ENCODE measurements around the gene CKAP2L.

The CKAP2L gene

DNA sequence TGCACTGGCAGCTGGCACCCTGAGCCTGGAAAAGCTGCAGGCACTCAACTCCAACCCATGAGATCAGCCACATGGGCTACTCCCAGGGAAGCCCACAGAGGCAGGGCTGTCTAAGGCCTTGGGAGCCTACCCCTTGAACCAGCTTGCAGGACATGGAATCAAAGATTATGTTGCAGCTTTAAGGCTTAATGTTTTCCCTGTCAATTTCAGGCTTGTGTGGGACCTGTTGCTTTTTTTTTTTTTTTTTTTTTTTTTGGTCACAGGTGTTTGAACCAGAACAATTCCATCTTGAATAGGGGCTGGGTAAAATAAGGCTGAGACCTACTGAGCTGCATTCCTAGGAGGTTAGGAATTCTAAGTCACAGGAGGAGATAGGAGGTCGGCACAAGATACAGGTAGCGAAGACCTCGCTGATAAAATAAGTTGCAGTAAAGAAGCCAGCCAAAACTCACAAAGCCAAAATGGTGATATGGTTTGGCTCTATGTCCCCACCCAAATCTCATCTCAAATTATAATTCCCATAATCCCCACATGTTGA lies 27.4 kb upstream of the CKAP2L start:
- no peak for DNase-seq

GRCh38 chr2:112791019-112791418 lies 26.6 kb upstream of the CKAP2L start:
- DNase-seq = no peak

- DNase-seq = no peak
Measured at GRCh38 chr2:112790305-112790704, 25.9 kb upstream of the CKAP2L start.

DNA sequence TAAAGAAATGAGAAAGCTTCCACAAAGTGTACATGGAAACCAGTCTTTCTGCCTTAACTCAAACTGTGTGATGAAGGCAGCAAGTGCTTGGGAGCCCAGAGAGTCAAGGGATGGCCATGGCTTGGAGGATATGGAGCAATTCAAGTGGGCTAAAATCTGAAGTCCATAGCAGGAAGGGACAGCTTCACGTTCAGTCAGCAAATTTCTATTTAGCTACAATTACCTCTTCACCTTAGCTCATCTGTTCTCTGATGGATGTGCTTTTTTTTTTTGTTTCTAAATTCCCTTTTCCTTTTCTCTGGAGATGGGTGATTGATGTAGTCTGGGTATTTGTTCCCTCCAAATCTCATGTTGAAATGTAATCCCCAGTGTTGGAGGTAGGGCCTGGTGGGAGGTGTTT lies 24.8 kb upstream of the CKAP2L start:
- DNase-seq = no peak

GRCh38 chr2:112788653-112789052 lies 24.2 kb upstream of the CKAP2L start:
- DNase-seq = no peak

DNA sequence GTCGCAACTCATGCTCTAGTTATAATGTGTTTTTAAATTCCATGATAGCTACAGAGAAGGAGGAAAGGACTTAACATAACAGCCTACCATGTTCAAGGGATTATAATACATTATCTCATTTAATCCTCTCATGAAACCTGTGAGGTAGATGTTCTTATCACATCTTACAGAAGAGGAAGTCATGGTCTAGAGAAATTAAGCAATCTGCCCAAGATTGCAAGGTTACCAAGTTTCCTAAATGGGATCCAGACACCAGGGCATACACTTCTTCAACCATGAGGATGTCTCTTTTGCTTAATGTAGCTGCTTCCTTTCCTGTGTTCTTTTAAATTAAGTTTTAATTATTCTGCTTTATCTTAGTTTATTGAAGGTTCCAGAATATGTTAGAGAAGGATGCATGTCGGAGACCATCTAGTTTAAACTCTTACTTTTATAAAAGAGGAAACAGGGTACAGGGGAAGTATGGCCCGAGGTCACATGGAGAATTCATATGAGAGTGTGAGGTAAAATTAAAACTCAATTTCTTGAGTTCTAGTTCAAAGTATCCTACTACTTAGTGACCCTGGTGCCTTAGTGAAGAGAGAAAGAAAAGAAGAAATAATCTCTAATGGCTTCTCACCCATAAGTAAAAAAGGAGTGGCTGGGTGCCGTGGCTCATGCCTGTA lies 23.5 kb upstream of the CKAP2L start:
- DNase-seq = no peak

DNA sequence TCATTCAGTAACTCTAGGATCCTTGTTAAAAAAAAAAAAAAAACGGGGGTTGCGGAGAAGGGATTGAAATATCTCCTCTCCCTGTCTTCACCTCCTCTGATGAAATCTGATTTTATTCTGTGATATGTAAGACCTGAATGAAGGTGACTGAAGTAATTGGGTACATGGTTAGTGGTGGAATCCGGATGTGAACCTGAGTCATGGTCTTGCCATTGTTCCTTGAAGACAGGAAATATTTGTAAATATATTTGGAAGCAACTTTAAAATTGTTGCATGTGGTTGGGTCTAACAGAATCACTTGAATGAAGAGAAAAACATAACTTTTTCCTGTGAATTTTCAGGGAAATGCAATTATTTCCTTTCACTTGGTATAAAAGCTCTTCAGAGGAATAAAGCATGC lies 22.9 kb upstream of the CKAP2L start:
- DNase-seq = no peak

DNA sequence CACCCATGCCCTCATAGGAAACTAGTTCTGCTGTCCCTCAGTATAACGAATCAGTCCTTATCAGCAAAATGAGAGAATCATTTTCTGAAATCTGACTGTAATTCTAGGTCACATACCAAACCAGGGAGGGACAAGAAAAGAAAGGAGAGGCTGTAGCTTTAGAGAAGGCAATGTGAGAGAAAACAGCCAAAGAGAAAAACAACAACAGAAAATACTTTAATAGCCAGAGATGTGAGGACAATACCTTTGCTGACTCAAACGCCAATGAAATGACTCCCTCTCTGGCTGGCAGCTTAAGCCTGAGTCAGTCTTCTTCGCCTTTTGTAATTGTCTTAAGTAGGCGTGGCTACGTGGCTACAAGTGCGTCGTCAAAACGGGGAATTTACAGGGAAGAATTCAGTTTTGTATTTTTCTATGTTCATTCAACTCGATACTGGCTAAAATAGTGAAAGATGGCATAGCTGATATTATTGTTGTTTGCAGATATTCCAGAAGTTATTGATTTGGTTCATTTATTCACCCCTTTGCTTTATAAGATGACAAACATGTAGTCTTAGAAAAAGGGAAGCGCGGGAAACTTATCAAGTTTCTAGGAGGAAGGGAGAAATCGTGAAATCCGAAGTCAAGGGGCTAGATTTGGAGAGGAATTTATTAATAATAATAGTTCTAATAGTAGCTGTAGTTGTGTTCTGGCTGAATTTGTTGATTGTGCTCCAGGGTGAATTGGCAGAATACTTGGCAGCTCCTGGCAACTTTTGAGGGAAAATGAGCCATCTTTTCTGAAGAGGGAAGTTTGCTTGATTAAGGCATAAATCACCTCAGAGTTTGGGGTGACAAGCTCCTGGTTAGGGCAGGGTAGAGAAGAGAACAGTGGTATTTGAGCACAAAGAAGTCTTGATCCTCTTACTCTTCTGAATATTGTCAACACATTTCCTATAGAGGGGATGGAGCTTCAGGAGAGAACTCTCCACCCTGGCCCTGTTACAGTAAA lies 20.1 kb upstream of the CKAP2L start, which contains the start of gene IL1A:
TSS of gene IL1A (minus strand) at position 295 of the 991 bp plus-strand sequence. CDS start 723 bp downstream, outside the sequence.
- no peak for DNase-seq

GRCh38 chr2:112783187-112783714 lies 18.8 kb upstream of the CKAP2L start:
- no peak for DNase-seq

GRCh38 chr2:112782234-112782799 lies 17.9 kb upstream of the CKAP2L start:
- DNase-seq = no peak

GRCh38 chr2:112779598-112779997 lies 15.2 kb upstream of the CKAP2L start:
- DNase-seq = no peak

- DNase-seq = no peak
Measured at GRCh38 chr2:112777036-112777435, 12.6 kb upstream of the CKAP2L start.

- no peak for DNase-seq
Measured at GRCh38 chr2:112776113-112776512, 11.7 kb upstream of the CKAP2L start.

DNA sequence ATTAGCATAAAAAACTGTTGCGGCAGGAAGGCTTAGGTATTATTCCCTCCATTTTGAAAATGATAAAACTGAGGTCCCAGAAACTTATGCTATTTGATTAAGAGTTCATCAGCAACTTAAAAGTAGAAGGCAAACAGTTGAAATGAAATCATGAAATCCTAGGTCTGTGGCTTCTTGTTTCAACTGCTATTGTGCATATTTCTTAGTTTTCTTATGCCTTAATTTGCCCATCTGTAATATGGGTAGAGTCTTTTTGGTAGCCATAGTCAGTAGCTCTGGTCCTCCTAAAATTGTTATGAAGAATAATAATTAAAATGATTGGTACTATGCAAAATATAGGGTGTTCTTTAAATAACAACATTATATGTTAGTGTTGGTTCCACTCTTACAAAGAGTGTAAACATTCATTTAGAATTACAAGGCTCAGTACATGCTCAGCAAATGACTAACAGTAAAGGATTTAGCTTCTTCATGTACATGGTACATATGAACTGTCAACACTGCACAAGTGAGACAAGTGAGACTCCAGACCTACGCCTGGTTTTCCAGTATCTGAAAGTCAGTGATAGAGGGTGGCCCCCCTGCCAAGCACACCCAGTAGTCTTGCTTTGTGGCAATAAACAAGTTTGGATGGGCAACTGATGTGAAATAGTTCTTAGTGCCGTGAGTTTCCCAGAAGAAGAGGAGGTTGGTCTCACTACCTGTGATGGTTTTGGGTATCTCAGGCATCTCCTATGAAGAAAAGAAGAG lies 10.3 kb upstream of the CKAP2L start:
- no peak for DNase-seq

GRCh38 chr2:112773556-112773955 lies 9.1 kb upstream of the CKAP2L start:
- DNase-seq = no peak

- DNase-seq = no peak
Measured at GRCh38 chr2:112772911-112773475, 8.6 kb upstream of the CKAP2L start.

DNA sequence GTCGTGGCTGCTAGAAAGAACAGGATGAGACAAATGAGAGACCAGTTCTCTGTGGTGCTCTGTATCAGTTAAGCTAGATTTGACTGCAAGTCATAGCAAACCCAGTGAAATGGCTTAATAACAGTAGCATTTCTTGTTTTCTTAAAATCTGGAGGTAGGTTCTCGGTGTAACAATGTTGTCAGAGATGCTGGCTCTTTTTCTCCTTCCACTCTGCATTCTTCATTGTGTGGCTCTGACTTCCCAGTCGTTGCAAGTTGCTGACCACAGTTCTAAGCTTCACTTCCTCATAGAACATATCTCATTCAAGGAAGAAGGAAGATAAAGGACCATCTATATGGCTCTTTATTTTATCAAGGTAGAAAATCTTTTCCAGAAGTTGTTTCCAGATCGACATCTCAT lies 7.9 kb upstream of the CKAP2L start:
- peak in 1 of 2 donors; percentile 10 for DNase-seq

DNA sequence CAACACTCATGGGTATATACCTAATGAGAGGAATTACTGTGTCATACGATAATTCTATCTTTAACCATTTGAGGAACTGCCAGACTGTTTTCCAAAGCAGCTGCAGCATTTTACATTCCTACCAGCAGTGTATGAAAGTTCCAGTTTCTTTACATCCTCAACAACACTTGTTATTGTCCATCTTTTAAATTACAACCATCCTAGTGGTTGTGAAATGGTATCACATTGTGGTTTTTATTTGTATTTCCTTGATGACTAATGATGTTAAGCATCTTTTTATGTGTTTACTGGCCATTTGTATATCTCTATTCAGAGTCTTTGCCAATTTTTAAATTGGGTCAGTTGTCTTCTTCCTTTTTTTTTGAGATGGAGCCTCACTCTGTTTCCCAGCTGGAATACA lies 4.0 kb upstream of the CKAP2L start:
- DNase-seq = no peak

- DNase-seq = no peak
Measured at GRCh38 chr2:112767693-112768330, 3.4 kb upstream of the CKAP2L start.

DNA sequence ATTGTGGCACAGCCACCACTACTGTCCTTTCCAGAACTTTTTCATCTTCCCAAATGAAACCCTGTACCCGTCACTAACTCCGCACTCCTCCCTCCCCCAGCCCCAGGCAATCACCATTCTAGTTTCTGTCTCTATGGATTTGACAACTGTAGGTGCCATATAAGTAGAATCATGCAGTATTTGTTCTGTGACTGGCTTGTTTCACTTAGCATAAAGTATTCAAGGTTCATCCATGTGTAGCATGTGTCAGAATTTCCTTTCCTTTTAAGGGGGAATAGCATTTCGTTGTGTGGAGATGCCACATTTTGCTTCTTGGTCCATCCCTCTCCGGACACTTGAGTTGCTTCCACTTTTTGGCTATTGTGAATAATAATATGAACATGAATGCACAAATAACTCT lies 842 bp upstream of the CKAP2L start:
- no peak for DNase-seq

- no peak for DNase-seq
Measured at GRCh38 chr2:112762276-112762675, 2.1 kb downstream of the CKAP2L start.
